ENCODE measurements around the gene KIF26A.
A peak's percentile ranks its signal among the peaks of the same experiment; 100 is the strongest.

Gene KIF26A

GRCh38 chr14:104135121-104135903 lies 3.1 kb upstream of the KIF26A start:
- H3K4me3 ChIP-seq (ENCODE audit: low read depth, low read length) = no peak overlapping the region
- DNase-seq (ENCODE audit: low read depth) = no peak
- TF ChIP-seq, protein P1, sequence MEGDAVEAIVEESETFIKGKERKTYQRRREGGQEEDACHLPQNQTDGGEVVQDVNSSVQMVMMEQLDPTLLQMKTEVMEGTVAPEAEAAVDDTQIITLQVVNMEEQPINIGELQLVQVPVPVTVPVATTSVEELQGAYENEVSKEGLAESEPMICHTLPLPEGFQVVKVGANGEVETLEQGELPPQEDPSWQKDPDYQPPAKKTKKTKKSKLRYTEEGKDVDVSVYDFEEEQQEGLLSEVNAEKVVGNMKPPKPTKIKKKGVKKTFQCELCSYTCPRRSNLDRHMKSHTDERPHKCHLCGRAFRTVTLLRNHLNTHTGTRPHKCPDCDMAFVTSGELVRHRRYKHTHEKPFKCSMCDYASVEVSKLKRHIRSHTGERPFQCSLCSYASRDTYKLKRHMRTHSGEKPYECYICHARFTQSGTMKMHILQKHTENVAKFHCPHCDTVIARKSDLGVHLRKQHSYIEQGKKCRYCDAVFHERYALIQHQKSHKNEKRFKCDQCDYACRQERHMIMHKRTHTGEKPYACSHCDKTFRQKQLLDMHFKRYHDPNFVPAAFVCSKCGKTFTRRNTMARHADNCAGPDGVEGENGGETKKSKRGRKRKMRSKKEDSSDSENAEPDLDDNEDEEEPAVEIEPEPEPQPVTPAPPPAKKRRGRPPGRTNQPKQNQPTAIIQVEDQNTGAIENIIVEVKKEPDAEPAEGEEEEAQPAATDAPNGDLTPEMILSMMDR (IDR thresholded peaks at IDR 0.05; ENCODE audit: low read depth, low read length, missing control alignments) = peak; percentile 31

DNA sequence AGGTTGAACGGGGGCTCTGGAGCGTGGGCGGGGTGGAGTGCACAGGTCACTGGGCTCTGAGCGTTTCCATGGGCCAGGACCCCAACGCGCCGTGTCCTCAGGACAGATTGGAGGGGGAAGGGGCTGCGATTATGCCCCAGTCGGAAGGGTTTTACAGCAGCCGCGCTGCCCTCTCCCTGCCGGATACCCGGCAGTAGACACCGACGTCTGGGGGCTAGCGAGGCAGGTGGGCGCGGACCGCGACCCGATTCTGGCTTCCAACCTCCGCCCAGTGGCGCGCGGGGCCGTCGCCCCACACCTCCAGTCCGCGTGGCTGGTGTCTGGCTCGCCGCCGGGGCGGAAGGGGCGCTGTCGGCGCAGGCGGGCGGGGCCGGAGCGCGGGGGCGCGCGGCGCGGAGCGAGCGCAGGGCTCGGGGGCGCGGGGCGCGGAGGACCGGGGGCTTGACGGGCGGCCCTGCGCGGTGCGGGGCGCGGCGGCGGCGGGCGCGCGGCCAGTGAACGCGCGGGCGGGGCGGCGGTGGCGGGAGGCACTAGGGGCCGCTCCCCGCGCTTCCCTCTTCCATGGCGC lies 2.4 kb upstream of the KIF26A start:
- no peak for DNase-seq (ENCODE audit: low read depth)
- no peak overlapping the region for H3K4me3 ChIP-seq (ENCODE audit: low read depth, low read length)
- TF ChIP-seq, protein P1 (IDR thresholded peaks at IDR 0.05; ENCODE audit: low read depth, low read length, missing control alignments) = no peak

DNA sequence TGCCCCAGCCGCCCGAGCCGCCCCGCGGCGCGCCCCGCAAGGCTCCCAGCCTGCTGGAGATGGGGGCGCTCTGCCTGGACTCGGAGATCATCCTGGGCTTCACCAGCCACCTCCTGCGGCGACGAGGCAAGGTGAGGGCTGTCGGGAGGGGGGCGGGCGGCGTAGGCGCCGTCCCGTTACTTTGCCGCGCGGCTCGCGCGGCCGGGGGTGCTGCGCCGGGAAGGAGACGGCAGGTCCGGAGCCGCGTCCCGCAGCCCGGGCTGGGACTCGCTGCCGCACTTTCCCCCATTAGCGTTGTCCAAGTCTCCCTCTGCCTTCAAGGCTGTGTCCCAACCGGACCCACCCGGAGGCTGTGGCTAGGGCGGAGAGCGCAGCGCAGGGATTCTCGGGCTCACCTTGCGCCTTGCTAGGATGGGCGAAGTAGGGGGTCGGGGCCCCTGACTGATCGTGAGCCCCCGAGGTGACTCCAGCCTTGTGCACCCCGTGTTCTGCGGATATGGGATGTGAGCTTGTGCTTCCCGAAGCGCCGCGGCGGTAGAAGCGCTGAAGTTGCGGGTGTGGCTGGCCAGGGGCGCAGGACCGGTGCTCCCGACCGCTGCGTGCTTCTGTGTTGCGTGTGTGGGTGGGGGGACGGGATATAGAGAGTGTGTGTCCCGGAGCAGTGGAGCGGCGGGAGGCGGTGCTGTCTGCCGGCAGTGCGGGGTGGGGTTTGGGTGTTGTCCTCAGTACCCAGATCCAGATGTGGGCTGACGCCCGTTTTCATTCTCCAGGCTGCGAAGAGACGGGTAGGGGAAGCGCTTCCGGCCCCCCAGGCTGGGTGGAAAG lies 1.7 kb upstream of the KIF26A start:
- TF ChIP-seq, protein P1 (IDR thresholded peaks at IDR 0.05; ENCODE audit: low read depth, low read length, missing control alignments) = no peak
- H3K4me3 ChIP-seq (ENCODE audit: low read depth, low read length) = no peak overlapping the region
- no peak for DNase-seq (ENCODE audit: low read depth)

- H3K4me3 ChIP-seq (ENCODE audit: low read depth, low read length) = no peak overlapping the region; the same call in 1 of the 2 replicates
- TF ChIP-seq, protein P1 (IDR thresholded peaks at IDR 0.05; ENCODE audit: low read depth, low read length, missing control alignments) = peak; percentile 74
- DNase-seq (ENCODE audit: low read depth) = no peak
Measured at GRCh38 chr14:104137297-104138097, 890 bp upstream of the KIF26A start.

DNA sequence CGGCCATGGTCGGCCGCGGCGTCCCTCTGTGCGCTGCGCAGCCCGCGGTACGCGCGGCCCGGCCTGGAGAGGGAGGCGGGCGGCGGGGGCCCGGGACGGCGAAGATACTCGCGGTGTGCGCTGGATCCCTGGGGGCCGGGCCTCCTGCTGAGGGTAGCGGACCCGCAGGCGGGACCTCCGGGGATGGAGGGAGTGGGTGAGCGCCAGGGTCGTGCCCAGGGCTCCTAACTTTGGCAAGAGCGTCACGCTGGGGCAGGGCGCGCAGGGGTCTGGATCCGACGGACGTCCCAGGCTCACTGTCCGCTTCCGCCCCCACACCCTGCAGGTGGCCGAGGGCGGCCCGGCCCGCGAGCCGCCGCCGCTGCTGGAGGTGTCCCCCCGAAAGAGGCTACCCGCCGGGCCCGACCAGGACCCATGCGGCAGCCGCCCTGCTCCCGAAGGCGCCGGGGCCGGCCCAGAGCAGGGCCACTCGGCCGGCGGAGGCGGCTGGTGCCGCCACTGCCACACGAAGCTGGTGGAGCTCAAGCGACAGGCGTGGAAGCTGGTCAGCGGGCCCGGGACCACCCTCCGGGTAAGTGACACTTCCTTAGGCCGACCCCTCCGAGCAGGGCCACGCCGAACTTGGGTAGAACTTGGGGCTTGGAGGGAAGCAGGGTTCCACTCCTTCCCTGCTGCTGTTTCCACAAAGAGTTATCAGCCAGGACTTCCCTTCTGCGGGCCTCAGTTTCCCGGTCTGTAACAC lies 502 bp downstream of the KIF26A start:
- no peak for DNase-seq (ENCODE audit: low read depth)
- no peak overlapping the region for H3K4me3 ChIP-seq (ENCODE audit: low read depth, low read length)
- TF ChIP-seq, protein P1 (IDR thresholded peaks at IDR 0.05; ENCODE audit: low read depth, low read length, missing control alignments) = no peak
